IMR-90 (cell line): Measurements from ENCODE around the gene L3MBTL2.

Source experiments
- CEBPB ChIP-seq: IDR thresholded peaks from 2 replicates; pipeline ENCODE4 v1.6.1; 2012; ENCODE audit warnings: low read depth, low read length, improper control_type of control experiment
- CTCF ChIP-seq: conservative IDR thresholded peaks from 2 replicates; pipeline ENCODE4 v1.5.1; 2012; ENCODE audit warnings: mild to moderate bottlenecking, low read depth, low read length, improper control_type of control experiment
- FOS ChIP-seq: fragments of 150-350 bp; IDR thresholded peaks from 2 replicates; pipeline ENCODE4 v1.6.1; 2016; ENCODE audit warnings: low read depth, low read length
- MAZ ChIP-seq: IDR thresholded peaks from 2 replicates; pipeline ENCODE4 v1.6.1; 2012; ENCODE audit warnings: low read depth, mild to moderate bottlenecking, low read length, improper control_type of control experiment, moderate library complexity, borderline replicate concordance
- POLR2A ChIP-seq: IDR thresholded peaks from 2 replicates; pipeline ENCODE4 v1.6.1; 2012; ENCODE audit warnings: mild to moderate bottlenecking, low read depth, low read length
- RFX5 ChIP-seq: IDR thresholded peaks from 2 replicates; pipeline ENCODE4 v1.8.0; 2012; ENCODE audit warnings: low read depth, mild to moderate bottlenecking, low read length, moderate library complexity
- SMC3 ChIP-seq: fragments of 150-350 bp; IDR thresholded peaks from 2 replicates; pipeline ENCODE4 v1.6.1; 2016; ENCODE audit warnings: low read depth, mild to moderate bottlenecking, antibody characterized with exemption, low read length, moderate library complexity
- USF2 ChIP-seq: fragments of 150-350 bp; IDR thresholded peaks from 2 replicates; pipeline ENCODE4 v1.6.1; 2017; ENCODE audit warnings: mild to moderate bottlenecking, antibody characterized with exemption, low read length, low read depth

GRCh38 chr22:41250127-41250526, 45.0 kb downstream of the L3MBTL2 start:
- TF ChIP-seq POLR2A (no peak), CTCF (no peak), RFX5 (no peak), MAZ (no peak), USF2 (no peak), SMC3 (no peak), CEBPB (no peak), FOS (no peak)
